K562 (cell line): ENCODE results near the gene OR2B3. TPM values are rescaled to one million over a fixed set of nuclear protein-coding genes. Genes with fewer than 3 reads are reported as not detected.

Experiments
- ATAC-seq: fragments of 200-7000 bp; cut with Tn5 transposase; 3 replicates; pipeline ENCODE4 v1.9.1; 2020; ENCODE audit warnings: moderate library complexity
- BruUV-seq: library from RNA; stranded (reverse); fragments of 400-500 nt; replicated peaks from 2 replicates; lab custom pipeline; 2021; lab: Mats Ljungman, UMichigan
- CTCF ChIA-PET: fragments of 300-600 bp; formaldehyde crosslinking; extraction: SDS; loops from one replicate; lab custom pipeline; 2021; ENCODE audit warnings: low intra/inter-chr PET ratio; lab: Yijun Ruan, JAX
- POLR2A ChIA-PET: fragments of 300-600, 350-650 bp; sonication (Branson Sonifier 250); formaldehyde crosslinking; extraction: SDS; loops from one replicate; lab custom pipeline; 2021; ENCODE audit warnings: antibody characterized with exemption, inconsistent platforms; lab: Yijun Ruan, JAX
- DNase-seq, 4 experiments: peaks; one replicate each; pipeline versions ENCODE4 v3.0.0 to v3.0.0-alpha.2; 2011 to 2018; ENCODE audit warnings: low spot score in 3 of 4, mixed read lengths in 3 of 4; ENCODE audit errors: extremely low read depth in 1 of 4
- FAIRE-seq: peaks from 2 replicates; lab custom pipeline; 2011; peaks lifted over from hg19 to GRCh38; lab: Jason Lieb, UNC
- H2AFZ ChIP-seq: 2 replicates; pipeline ENCODE4 v1.6.0; 2011; ENCODE audit warnings: low read depth, low read length, control low read depth, inconsistent platforms
- H3K27ac ChIP-seq: fragments of 200-600 bp; 3 replicates; pipeline ENCODE4 v1.8.0; 2011; ENCODE audit warnings: low read depth, mild to moderate bottlenecking, control low read depth, inconsistent platforms, low read length, moderate library complexity, mixed read lengths; ENCODE audit errors: extremely low read depth
- H3K27me3 ChIP-seq, 2 experiments: fragments of 300-600 bp in 1 of 2; 2 replicates in 1 of 2; 3 replicates in 1 of 2; pipeline versions ENCODE4 v1.6.0 to v1.8.0; 2011; ENCODE audit warnings: inconsistent platforms in 2 of 2, low read length in 2 of 2, mild to moderate bottlenecking in 1 of 2, mixed read lengths in 1 of 2, moderate library complexity in 1 of 2; ENCODE audit not compliant: control insufficient read depth in 2 of 2, insufficient read depth in 2 of 2
- H3K36me3 ChIP-seq: fragments of 300-600 bp; 3 replicates; pipeline ENCODE4 v1.8.0; 2011; ENCODE audit warnings: mild to moderate bottlenecking, low read length, inconsistent platforms; ENCODE audit not compliant: control insufficient read depth, insufficient read depth
- H3K4me1 ChIP-seq, 2 experiments: fragments of 200-600 bp in 1 of 2; replicated peaks in 1 of 2; 2 replicates in 1 of 2; 3 replicates in 1 of 2; pipeline versions ENCODE4 v1.5.1 to v1.8.0; 2011; ENCODE audit warnings: inconsistent platforms in 2 of 2, low read length in 2 of 2, mild to moderate bottlenecking in 1 of 2, mixed read lengths in 1 of 2, moderate library complexity in 1 of 2; ENCODE audit not compliant: control insufficient read depth in 2 of 2, insufficient read depth in 2 of 2
- H3K4me2 ChIP-seq: 2 replicates; pipeline ENCODE4 v1.6.1; 2011; ENCODE audit warnings: low read length, control low read depth, inconsistent platforms, mixed read lengths; ENCODE audit not compliant: insufficient read depth
- H3K4me3 ChIP-seq: fragments of 200-600 bp; sonication (generic), shearing (Covaris generic); 2 replicates; pipeline ENCODE4 v1.5.1; 2016; ENCODE audit warnings: control low read depth, inconsistent platforms
- H3K79me2 ChIP-seq: fragments of 200-600 bp; 3 replicates; pipeline ENCODE4 v1.8.0; 2011; ENCODE audit warnings: low read length, inconsistent platforms; ENCODE audit not compliant: control insufficient read depth, insufficient read depth
- H3K9ac ChIP-seq, 2 experiments: 2 replicates each; pipeline versions ENCODE4 v1.6.0 to v1.6.1; 2011; ENCODE audit warnings: low read depth in 2 of 2, low read length in 2 of 2, control low read depth in 1 of 2, inconsistent platforms in 1 of 2, mild to moderate bottlenecking in 1 of 2, mixed read lengths in 1 of 2; ENCODE audit not compliant: insufficient read depth in 1 of 2
- H3K9me1 ChIP-seq: one replicate; pipeline ENCODE4 v1.6.0; 2011; ENCODE audit warnings: inconsistent platforms, mild to moderate bottlenecking, low read length, moderate library complexity; ENCODE audit not compliant: control insufficient read depth, insufficient read depth
- H3K9me3 ChIP-seq: replicated peaks from 2 replicates; pipeline ENCODE4 v1.5.1; 2011; ENCODE audit warnings: low read depth, low read length, inconsistent platforms; ENCODE audit not compliant: control insufficient read depth, insufficient read depth
- H4K20me1 ChIP-seq: replicated peaks from 2 replicates; pipeline ENCODE4 v1.6.1; 2011; ENCODE audit warnings: low read length, inconsistent platforms, mixed read lengths; ENCODE audit not compliant: control insufficient read depth, insufficient read depth
- ARHGAP35 ChIP-seq: fragments of 450-650 bp; IDR thresholded peaks from 2 replicates; pipeline ENCODE4 v1.6.1; 2018; ENCODE audit not compliant: partially characterized antibody
- HCFC1 ChIP-seq: IDR thresholded peaks from 2 replicates; pipeline ENCODE4 v1.6.1; 2012; ENCODE audit warnings: low read depth, low read length, improper control_type of control experiment
- KAT8 ChIP-seq: fragments of 450-650 bp; IDR thresholded peaks from 2 replicates; pipeline ENCODE4 v1.6.1; 2016; ENCODE audit warnings: low read depth, mild to moderate bottlenecking
- NFIC ChIP-seq: fragments of 450-650 bp; IDR thresholded peaks from 2 replicates; pipeline ENCODE4 v1.6.1; 2017; ENCODE audit warnings: mild to moderate bottlenecking, inconsistent platforms
- NFIX ChIP-seq: fragments of 250-450 bp; sonication (Bioruptor Pico); IDR thresholded peaks from 2 replicates; pipeline ENCODE4 v1.4.0; 2020; ENCODE audit warnings: low read depth, mild to moderate bottlenecking, moderate library complexity
- ZNF133 ChIP-seq: fragments of 250-450 bp; sonication (Bioruptor Pico); IDR thresholded peaks from 2 replicates; pipeline ENCODE4 v1.4.0; 2020; ENCODE audit warnings: mild to moderate bottlenecking
- ZNF184 ChIP-seq: sonication (generic); formaldehyde crosslinking; IDR thresholded peaks from 2 replicates; pipeline ENCODE4 v1.5.0; 2020; ENCODE audit warnings: missing genetic modification reagents
- ZNF41 ChIP-seq: fragments of 250-450 bp; sonication (Bioruptor Pico); conservative IDR thresholded peaks from 2 replicates; pipeline ENCODE4 v1.4.0; 2020; ENCODE audit warnings: mild to moderate bottlenecking
- WGBS: fragments of 100-300 bp; shearing (Covaris generic); methylation state at CpG from one replicate; pipeline ENCODE4 v1.1.6; 2016; ENCODE audit warnings: low coverage, mixed read lengths; ENCODE audit not compliant: insufficient coverage; ENCODE audit errors: missing lambda C conversion rate; 5-methylcytosine and 5-hydroxymethylcytosine counted together
- in situ Hi-C: fragments of 300-500 bp; cut with MboI; formaldehyde crosslinking; loops from 4 replicates; pipeline ENCODE4 v1.15.0; 2018; ENCODE audit warnings: inconsistent platforms, mixed read lengths
- intact Hi-C: fragments of 100-400 bp; cut with micrococcal nuclease; formaldehyde crosslinking; loops from 2 replicates; pipeline ENCODE4 v1.14.2; 2022
- polyA plus RNA-seq, 8 experiments: library from polyadenylated mRNA; depleted of rRNA in 4 of 8; stranded (reverse) in 5 of 8; unstranded in 3 of 8; fragments of >200 nt; fragmentation: Nextera tagmentation in 2 of 8; fragmentation: Illumina TruSeq in 1 of 8; extraction: Ambion mirVana in 2 of 8; extraction: Trizol in 1 of 8; gene quantifications; 2 replicates each; pipeline versions ENCODE4 v1.2.1 to v1.2.3, GENCODE V29; 2011 to 2014; ENCODE audit warnings: inconsistent platforms in 1 of 8, missing spikeins in 1 of 8
- total RNA-seq, 7 experiments: library from RNA; depleted of rRNA in 6 of 7; stranded (reverse); fragments of >200 nt in 6 of 7; fragmentation: Illumina TruSeq in 2 of 7; extraction: Trizol in 2 of 7; gene quantifications; 2 replicates each; pipeline versions ENCODE4 v1.2.1 to v1.2.3, GENCODE V29; 2011 to 2021; ENCODE audit warnings: low replicate concordance in 1 of 7

Gene OR2B3
- total and polyA plus RNA-seq, 9 of the 15 experiments (the other 6 are each of a cell fraction or from before 2014, with no cell fraction given), result not detected

- no peaks in the 10 kb centered on the region for H3K27me3 ChIP-seq
- no peak for DNase-seq
- H3K9me1 ChIP-seq, result no peaks in the 10 kb centered on the region
- ChIA-PET CTCF (no interaction called here), POLR2A (interaction anchor here (0.6 kb wide), 1 partner anchor 452 kb away, joined by 3 read pairs; the partner anchor contains the start of gene UBD)
- H4K20me1 ChIP-seq, result no peaks in the 10 kb centered on the region
- in situ Hi-C loops, result no loop called here
- TF ChIP-seq NFIX (CRISPR knock-in tag) (peak; percentile 31; the same call in 1 of the 2 replicates), NFIC (peak; percentile 82), ZNF41 (CRISPR knock-in tag) (no peak)
- TF ChIP-seq, all 486 proteins: peak for 2
- no TSS peak for BruUV-seq
- Histone ChIP-seq H3K4me3 (no peak within 1 kb of the TSS), H3K36me3 (no peaks in the 10 kb centered on the region), H3K79me2 (no peaks in the 10 kb centered on the region), H3K9ac (no peak within 1 kb of the TSS), H3K9me3 (no peaks in the 10 kb centered on the region), H2AFZ (no peak within 1 kb of the TSS), H3K4me1 (no peaks in the 10 kb centered on the region), H3K4me2 (no peak within 1 kb of the TSS), H3K27ac (no peak within 1 kb of the TSS)
- intact Hi-C loops, result no loop called here
- 0% methylated on average over 1 of the region's 1 CpG for WGBS
- no peak for ATAC-seq
- FAIRE-seq, result no peak
These were observed 20.6 kb upstream of the OR2B3 start, which contains the start of gene OR2J3 for GRCh38 chr6:29107758-29108157. Gene OR2J3 (plus strand): TSS chr6:29108058. CDS start chr6:29111891, 3,833 bp downstream.

GRCh38 chr6:29099190-29099589 is 12.1 kb upstream of the OR2B3 start, which contains the start of gene OR2J1:
Gene OR2J1 (plus strand): TSS chr6:29099490. CDS start chr6:29100943, 1,453 bp downstream.
- POLR2A ChIA-PET, result no interaction called here
- ATAC-seq, result no peak
- WGBS, result 2% methylated on average over 3 of the region's 3 CpGs
- Histone ChIP-seq H2AFZ (no peak within 1 kb of the TSS), H3K9me3 (no peaks in the 10 kb centered on the region), H3K27ac (no peak within 1 kb of the TSS), H3K9me1 (no peaks in the 10 kb centered on the region), H4K20me1 (no peaks in the 10 kb centered on the region), H3K4me1 (no peaks in the 10 kb centered on the region), H3K9ac (no peak within 1 kb of the TSS), H3K36me3 (no peaks in the 10 kb centered on the region), H3K4me3 (no peak within 1 kb of the TSS), H3K4me2 (no peak within 1 kb of the TSS), H3K27me3 (peaks cover 0 to 8% of the 10 kb centered on the region in 2 experiments; a peak in 2 of 5 replicates), H3K79me2 (no peaks in the 10 kb centered on the region)
- TF ChIP-seq ZNF184 (CRISPR knock-in tag), result no peak
- TF ChIP-seq ZNF133 (CRISPR knock-in tag), result no peak
- no peak for TF ChIP-seq HCFC1
- no peak for TF ChIP-seq ARHGAP35
- TF ChIP-seq KAT8, result no peak
- no TSS peak for BruUV-seq
- in situ Hi-C loops, result no loop called here
- no peak for DNase-seq
- FAIRE-seq, result no peak
- intact Hi-C loops, result no loop called here
- CTCF ChIA-PET, result no interaction called here
